Endothelial cell (in vitro differentiated cells): ENCODE data around the gene COL11A2. TPM values are rescaled to one million over a fixed set of nuclear protein-coding genes. Genes with fewer than 3 reads are reported as not detected.

ENCODE experiments used
- DNase-seq: peaks from one replicate; pipeline ENCODE4 v3.0.0; 2021; ENCODE audit warnings: low spot score
- H3K27ac Mint-ChIP-seq: one replicate; pipeline ENCODE4 v1.8.0; 2021; ENCODE audit warnings: mixed read lengths, inconsistent platforms; ENCODE audit not compliant: unreplicated experiment
- H3K27me3 Mint-ChIP-seq: one replicate; pipeline ENCODE4 v1.8.0; 2021; ENCODE audit warnings: mild to moderate bottlenecking, moderate library complexity, mixed read lengths, inconsistent platforms; ENCODE audit not compliant: unreplicated experiment
- H3K36me3 Mint-ChIP-seq: one replicate; pipeline ENCODE4 v1.8.0; 2021; ENCODE audit warnings: mild to moderate bottlenecking, low read depth, mixed read lengths, inconsistent platforms; ENCODE audit not compliant: unreplicated experiment
- H3K4me1 Mint-ChIP-seq: one replicate; pipeline ENCODE4 v1.8.0; 2021; ENCODE audit warnings: mild to moderate bottlenecking, mixed read lengths, inconsistent platforms; ENCODE audit not compliant: unreplicated experiment
- H3K4me3 Mint-ChIP-seq: one replicate; pipeline ENCODE4 v1.8.0; 2021; ENCODE audit warnings: mild to moderate bottlenecking, mixed read lengths, inconsistent platforms; ENCODE audit not compliant: unreplicated experiment
- H3K9me3 Mint-ChIP-seq: one replicate; pipeline ENCODE4 v1.8.0; 2021; ENCODE audit warnings: mixed read lengths, inconsistent platforms; ENCODE audit not compliant: unreplicated experiment
- total RNA-seq: library from RNA; stranded (reverse); fragmentation: NEBNext Ultra II Directional; extraction: Animal tissue kit (Norgen Biotek cat#: 25700); gene quantifications from one replicate; pipeline ENCODE4 v1.2.1, GENCODE V29; 2021; ENCODE audit not compliant: unreplicated experiment
- TF ChIP-seq, protein P1 (sequence below): fragments of 200-600 bp; sonication (generic); IDR thresholded peaks from one replicate; pipeline ENCODE4 v1.5.0; 2021; ENCODE audit warnings: antibody characterized with exemption; ENCODE audit not compliant: unreplicated experiment

COL11A2 gene
- total RNA-seq, 1 donor from 2014 or later, result 127 TPM

DNA sequence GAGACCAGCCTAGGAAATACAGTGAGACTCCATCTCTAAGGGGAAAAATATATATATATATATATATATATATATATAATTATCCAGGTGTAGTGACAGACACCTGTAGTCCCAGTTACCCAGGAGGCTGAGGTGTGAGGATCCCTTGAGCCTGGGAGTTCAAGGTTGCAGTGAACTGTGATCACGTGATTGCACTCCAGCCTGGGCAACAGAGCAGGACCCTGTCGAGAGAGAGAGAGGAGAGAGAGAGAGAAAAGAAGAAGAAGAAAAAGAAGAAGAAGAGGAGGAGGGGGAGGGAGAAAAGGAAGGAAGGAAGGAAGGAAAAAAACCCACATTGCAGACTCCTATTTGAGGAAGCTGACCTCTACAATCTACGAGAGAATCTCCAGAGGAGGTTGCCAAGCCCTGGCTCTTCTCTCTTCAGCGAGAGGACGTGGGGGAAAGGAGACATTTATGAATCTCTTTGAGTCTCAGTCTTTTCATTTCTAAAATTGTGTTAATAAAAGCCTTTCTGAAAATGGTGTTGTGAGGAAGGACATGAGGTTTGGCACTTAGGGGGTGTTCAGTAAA lies 49.7 kb downstream of the COL11A2 start:
- Mint-ChIP-seq H3K27me3 (peaks cover 4% of the 10 kb centered on the region), H3K27ac (no peak overlapping the region), H3K36me3 (no peaks in the 10 kb centered on the region), H3K4me1 (peaks cover 16% of the 10 kb centered on the region), H3K4me3 (no peak overlapping the region), H3K9me3 (no peaks in the 10 kb centered on the region)
- TF ChIP-seq, protein P1, sequence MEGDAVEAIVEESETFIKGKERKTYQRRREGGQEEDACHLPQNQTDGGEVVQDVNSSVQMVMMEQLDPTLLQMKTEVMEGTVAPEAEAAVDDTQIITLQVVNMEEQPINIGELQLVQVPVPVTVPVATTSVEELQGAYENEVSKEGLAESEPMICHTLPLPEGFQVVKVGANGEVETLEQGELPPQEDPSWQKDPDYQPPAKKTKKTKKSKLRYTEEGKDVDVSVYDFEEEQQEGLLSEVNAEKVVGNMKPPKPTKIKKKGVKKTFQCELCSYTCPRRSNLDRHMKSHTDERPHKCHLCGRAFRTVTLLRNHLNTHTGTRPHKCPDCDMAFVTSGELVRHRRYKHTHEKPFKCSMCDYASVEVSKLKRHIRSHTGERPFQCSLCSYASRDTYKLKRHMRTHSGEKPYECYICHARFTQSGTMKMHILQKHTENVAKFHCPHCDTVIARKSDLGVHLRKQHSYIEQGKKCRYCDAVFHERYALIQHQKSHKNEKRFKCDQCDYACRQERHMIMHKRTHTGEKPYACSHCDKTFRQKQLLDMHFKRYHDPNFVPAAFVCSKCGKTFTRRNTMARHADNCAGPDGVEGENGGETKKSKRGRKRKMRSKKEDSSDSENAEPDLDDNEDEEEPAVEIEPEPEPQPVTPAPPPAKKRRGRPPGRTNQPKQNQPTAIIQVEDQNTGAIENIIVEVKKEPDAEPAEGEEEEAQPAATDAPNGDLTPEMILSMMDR, result no peak
- no peak for DNase-seq

DNA sequence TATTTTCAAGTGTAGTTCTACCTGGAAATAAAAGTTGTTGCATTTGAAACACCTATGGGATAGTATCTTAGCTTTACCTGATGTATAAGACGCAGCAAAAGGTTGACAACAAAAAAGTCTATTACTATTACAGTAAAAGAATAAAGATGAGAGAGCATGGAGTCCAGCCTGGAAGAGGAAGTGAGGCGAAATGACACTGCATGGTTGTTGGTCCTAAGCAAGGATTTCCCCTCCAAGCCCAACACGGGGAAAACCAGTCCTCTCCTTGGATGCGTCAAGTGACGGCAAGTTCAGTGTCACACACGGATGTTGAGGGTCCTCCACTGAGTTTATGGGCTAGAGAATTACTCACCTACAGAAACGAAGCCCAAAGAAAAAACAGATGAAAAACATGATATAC lies 51.7 kb downstream of the COL11A2 start:
- H3K27ac Mint-ChIP-seq, result no peak overlapping the region
- H3K9me3 Mint-ChIP-seq, result no peaks in the 10 kb centered on the region
- H3K36me3 Mint-ChIP-seq, result no peaks in the 10 kb centered on the region
- peaks cover 4% of the 10 kb centered on the region for H3K27me3 Mint-ChIP-seq
- peaks cover 16% of the 10 kb centered on the region for H3K4me1 Mint-ChIP-seq
- TF ChIP-seq, protein P1, result no peak
- no peak overlapping the region for H3K4me3 Mint-ChIP-seq
- DNase-seq, result no peak

DNA sequence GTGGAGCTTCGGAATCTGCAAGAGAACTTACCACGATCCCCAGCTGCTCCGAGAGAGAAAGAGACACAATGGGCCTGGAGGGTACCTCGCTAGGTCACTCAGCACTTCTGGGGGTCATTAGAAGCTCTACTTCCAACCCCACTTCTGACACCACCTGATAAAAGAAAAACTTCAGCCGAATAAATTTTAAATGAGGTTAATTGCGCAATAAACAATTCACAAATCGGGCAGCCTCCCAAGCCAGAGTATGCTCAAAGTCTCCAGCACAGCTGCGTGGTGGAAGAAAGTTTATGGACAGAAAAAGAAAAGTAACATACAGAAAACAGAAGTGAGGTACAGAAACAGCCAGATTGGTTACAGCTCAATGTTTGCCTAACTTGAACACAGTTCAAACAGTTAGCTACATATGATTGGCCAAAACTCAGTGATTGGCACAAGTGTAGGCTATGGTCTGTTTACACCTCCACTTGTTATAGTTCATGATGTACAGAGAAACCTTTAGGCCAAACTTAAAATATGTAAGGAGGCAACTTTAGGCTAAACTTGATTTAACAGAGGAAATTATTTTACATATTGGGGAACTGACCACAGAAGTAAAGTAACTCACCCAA lies 52.6 kb downstream of the COL11A2 start:
- TF ChIP-seq, protein P1, result no peak
- Mint-ChIP-seq H3K36me3 (no peaks in the 10 kb centered on the region), H3K9me3 (no peaks in the 10 kb centered on the region), H3K27me3 (peaks cover 4% of the 10 kb centered on the region), H3K4me1 (peaks cover 16% of the 10 kb centered on the region), H3K4me3 (no peak overlapping the region), H3K27ac (no peak overlapping the region)
- no peak for DNase-seq

DNA sequence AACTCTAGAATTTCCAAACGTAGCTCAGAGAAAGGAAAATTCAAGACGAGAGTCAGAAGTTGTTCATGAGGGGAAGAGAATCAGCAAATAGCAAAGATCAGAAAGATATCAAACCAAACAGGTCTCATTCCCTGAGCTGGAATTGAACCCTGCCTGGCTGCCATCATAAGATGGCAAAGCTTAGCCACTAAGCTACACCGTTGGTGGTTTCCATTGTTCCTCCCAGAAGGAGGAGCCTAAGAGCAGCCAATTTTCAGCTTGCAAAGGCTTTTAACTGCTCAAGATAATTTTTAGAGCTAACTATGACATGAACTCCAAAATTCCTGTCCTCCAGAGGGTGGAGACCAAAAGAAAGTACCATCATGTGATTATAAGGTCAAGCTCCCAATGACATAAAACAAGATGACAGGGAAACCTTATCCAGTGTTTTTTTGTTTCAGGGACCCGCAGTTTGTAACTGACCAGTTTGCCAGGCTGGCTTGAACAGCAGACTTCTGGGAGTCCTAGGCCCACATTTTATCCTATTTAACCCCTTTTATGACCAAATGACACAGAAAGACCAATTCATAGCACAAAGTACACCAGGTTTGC lies 55.9 kb downstream of the COL11A2 start:
- Mint-ChIP-seq H3K9me3 (no peaks in the 10 kb centered on the region), H3K36me3 (no peaks in the 10 kb centered on the region), H3K27me3 (no peaks in the 10 kb centered on the region), H3K27ac (no peak overlapping the region), H3K4me1 (peaks cover 2% of the 10 kb centered on the region), H3K4me3 (no peak overlapping the region)
- DNase-seq, result no peak
- TF ChIP-seq, protein P1, result no peak

DNA sequence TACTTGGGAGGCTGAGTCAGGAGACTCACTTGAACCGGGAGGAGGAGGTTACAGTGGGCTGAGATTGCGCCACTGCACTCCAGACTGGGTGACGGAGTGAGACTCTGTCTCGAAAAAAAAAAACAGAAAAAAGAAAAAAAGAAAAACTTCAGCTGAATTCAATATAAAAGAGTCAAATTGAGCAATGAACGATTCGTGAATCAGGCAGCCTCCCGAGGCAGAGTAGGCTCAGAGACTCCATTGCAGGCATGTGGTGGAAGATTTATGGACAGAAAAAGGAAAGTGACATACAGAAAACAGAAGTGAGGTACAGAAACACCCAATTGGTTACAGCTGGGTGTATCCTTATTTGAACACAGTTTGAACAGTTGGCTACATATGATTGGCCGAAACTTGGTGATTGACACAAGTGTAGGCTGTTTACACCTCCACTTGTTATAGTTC lies 60.2 kb downstream of the COL11A2 start:
- H3K9me3 Mint-ChIP-seq, result no peaks in the 10 kb centered on the region
- no peak overlapping the region for H3K27ac Mint-ChIP-seq

More for the DNA sequence above, 60.2 kb downstream of the COL11A2 start:
- Mint-ChIP-seq H3K4me3 (no peak overlapping the region), H3K36me3 (no peaks in the 10 kb centered on the region), H3K4me1 (no peaks in the 10 kb centered on the region), H3K27me3 (no peaks in the 10 kb centered on the region)
- TF ChIP-seq, protein P1, result no peak
- no peak for DNase-seq
